ENCODE results near the gene EPB41.

GRCh38 chr1:28890435-28890834 lies 23.9 kb upstream of the EPB41 start:
- TF ChIP-seq POLR2A (IDR thresholded peaks at IDR 0.05) (no peak), CTCF (IDR thresholded peaks at IDR 0.05) (no peak), POLR2AphosphoS5 (IDR thresholded peaks at IDR 0.05) (no peak)

Measured in prostate gland (tissue), 2 donors.